Measurements from ENCODE around the gene LMAN2.

The LMAN2 gene

DNA sequence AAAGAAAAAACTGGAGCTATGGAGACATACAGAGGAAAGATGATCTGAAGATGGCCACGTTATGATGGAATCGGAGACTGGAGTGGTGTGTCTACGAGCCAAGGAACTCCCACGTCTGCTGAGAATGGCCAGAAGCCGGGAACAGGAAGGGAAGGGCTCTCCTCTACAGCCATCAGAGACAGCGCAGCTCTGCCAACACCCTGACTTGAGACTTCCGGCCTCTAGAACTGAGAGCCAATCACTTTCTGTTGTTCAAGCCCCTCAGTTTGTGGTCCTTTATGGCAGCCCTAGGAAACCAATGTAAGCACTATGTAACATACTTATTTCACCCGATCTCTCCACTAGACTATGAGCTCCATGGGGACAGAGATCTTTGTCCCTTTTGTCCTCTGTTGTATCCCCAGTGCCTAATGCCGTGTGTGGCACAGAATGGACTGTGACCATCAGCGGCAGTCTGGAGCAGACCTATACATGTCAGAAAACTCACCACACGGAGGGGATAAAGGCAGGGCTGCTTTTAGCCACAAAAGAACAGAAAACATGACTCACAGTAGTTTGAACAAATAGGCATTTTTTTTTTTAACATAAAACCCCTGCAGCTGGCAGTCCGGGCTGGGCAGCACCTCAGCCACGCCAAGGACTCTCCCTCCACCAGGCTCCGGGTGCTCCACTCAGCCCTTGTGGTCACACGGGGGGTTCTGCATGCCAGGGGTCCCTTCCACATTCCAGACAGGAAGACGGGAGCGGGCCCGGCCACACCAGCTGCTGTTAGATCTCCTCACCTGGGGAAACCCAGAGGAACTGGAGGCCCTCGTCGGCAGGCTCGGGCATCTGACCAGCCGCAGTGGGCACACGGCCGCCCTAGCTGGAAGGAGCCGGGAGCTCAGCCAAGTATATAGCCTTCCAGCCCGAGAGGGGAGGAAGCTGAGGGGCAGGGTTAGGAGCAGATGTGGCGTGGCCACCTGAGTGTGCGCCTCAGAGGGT, 23.6 kb downstream of the LMAN2 start:
- no peak for DNase-seq (ENCODE audit: low read depth)

DNA sequence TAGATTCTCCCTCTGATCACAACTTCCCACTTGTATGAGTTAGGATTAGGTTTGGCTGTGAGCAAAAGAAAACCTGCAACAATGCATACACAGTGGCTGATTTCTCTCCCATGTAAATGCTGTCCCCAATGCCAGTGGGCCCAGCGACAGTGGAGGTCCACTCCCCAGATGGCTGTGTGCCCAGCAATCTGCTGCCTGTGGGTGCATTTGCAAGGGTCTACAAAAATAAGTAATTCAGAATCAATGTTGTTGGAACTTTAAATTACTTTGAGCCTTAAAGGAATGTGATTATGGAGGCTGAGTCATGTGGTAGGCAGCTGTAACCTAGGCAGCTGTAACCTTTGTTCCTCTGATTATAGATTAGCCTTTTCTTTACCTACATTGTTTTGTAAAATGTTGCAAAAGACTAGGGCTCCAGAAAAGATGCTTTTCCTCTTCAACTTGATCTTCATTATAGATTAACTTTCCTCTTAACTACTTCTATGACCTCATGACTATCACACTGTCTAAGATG, 25.5 kb downstream of the LMAN2 start:
- no peak for DNase-seq (ENCODE audit: low read depth)

DNA sequence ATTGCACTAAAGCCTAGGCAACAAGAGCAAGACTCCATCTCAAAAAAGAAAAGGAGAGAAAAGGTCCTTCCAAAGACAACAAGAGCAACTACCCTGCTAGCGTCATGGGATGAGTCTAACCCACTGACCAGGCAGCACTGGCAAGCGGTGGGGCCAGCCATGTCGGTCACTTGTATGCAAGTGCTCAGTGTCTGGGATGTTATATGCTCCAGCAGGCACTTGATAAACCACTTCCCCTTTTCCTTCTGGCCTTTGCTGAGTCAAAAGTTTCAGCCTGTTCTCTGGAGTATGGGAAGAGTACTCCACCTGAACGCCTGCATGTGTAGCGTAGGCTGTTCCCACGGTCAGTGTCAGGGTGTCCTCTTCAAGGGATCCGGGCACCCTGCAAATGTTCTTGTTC, 30.6 kb downstream of the LMAN2 start:
- no peak for DNase-seq (ENCODE audit: low read depth)

DNA sequence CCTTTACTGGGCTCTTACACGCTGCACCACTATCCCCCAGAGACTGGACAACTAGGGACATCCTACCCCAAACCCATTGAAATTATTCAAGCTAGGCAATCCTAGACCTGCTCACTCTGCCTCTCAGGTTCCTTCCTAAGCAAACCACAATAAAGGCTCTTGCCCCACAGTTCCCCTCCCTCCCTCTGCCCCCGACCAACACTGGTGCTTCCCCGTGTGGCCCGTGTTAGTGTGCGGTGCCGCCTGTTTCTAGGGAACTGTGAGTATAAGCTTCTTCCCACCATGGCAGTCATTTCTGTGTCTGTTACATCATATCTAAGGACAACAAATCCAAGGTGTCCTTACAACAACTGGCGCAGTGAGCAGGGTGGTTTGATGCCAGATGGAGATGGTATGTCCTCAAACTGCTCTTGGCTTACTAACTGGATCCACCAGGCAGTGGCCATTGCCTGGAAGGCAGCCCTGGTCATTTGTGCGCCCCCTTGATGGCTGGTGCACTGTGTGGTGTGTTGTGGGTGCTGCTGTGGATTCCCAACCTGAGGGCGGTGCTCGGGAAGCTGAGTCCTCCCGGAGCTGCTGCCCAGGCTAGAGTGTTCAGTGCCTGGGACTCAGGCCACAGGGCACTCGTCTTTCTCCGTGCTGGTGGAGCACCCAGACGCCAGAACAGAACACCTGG, 31.4 kb downstream of the LMAN2 start:
- DNase-seq (ENCODE audit: low read depth) = no peak

DNA sequence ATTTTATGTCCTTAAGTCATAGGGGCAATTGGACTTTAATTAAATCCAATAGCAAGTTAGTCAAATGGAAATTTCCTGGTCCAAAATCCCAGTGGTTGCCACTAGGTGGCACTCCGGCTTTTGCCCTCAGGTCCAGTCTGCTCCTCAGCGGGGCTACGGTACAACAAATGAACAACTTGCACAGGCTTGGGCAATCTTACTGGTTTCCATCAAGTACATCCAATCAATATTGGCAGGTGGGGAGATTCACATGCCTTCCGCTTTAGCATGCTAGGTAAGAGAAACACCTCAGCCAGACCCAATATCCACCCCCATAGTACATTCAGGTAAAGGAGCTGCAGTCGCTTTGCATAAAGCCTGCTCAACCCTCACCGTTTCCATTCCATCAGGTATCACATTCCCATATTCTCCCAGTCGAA, 33.5 kb downstream of the LMAN2 start:
- DNase-seq (ENCODE audit: low read depth) = peak; percentile 46

DNA sequence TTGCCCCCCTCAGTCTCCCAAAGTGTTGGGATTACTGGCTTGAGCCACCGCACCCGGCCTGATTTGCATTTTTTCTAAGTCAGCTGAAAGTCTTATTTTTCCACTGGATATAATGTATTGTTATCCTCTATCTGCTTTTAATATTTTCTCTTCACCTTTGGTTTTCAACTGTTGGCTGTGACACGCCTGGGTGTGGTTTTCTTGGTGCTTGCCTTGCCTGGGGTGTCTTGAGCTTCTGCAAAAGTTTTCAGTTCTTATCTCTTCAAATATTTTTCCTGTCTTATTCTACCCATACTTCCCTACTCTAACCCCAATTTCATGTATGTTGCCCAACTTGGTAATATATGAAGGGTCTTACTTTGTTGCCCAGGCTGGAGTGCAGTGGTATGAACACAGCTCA, 35.5 kb downstream of the LMAN2 start:
- DNase-seq (ENCODE audit: low read depth) = no peak

DNA sequence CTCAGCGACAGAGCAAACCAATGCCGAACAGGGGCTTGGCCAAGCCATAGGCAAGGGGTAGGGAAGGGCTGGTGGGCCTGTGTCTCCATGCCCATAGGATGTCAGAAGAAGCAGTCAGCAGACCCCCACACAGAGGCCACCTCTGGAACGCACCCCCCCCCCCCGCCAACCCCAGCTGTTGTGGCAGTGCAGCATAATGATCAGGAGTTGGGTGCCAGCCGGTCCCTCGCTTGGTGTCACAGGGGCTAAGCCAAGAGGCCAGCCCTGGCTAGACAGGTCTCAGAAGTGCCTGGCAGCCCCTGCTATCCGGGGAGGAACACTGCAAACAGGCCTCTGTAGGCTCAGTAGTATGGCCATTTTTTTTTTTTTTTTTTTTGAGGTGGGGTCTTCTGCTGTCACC, 36.1 kb downstream of the LMAN2 start:
- no peak for DNase-seq (ENCODE audit: low read depth)

DNA sequence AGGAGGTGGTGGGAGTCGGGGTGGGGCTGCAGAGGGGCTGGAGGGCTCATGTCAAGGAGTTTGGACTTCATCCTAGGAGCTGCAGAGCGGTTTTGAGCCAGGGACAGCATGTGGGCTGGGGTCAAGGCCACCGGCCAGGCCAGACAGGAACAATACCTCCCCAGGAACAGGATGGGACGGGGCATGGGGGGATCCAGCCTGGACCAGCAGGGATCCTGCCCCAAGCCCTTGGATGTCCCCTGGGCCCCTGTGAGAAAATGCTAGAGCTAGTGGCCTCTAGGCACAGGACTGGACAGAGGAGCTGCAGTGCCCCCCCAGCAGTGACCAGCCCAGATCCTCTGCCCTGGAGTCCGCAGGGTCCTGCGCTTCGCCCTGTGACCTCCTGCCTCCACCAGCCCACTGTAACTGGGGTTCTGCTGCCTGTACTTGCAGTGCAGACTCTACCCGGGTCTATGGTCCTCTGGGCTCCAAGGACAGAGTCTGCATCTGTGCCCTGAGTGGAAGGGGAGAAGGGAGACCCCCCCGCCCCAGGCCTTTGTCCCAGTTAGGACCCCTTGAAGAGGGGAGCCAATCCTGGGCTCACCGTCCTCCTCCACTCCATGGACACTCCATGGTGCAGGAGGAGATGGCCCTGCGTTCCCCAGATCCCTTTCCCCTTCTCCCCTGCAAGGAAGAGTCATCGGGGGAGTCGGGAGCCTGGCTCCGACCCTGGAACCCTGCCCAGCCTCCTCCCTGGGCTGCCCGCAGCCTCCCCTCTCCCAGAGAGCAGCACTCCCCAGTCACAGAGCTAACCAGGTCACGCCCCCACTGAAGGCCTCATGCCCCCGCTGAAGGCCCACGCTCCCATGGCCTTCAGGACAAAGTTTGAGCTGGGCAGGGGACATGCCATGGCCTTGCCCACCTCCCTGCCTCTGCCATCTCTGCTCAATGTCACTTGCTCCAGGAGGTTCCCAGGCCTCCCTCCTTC, 36.8 kb downstream of the LMAN2 start:
- DNase-seq (ENCODE audit: low read depth) = no peak

DNA sequence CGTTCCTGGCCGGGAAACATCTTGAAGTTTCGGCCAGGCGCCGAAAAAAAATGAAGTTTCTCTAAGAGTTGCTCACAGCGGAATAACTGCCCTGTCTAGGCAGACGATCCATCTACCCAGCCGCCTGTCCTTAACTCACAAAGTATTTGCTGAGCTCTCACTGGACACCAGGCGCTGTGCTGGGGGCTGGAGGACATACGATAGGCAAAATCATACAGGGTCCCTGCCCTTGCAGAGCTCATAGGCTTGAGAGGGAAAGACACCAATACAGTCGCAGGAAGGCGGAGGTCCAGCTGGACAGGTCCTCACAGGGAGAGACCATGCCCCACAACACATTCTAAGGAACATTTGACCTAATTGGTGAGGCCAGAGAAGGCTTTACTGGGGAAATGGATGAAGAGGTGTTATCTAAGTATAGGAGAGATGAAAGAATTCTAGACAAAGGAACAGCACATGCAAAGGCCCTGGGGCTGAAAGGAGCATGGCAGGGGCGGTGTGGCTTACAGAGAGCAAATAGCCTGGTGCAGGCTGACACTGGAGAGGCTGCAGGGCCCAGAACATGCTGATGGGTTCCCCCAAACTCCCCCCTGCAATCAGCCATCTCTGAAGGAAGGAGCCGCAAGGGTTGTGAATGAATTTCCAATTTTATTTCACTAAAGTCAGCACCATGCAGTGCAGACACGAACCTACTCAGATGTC, 37.8 kb downstream of the LMAN2 start:
- DNase-seq (ENCODE audit: low read depth) = no peak

DNA sequence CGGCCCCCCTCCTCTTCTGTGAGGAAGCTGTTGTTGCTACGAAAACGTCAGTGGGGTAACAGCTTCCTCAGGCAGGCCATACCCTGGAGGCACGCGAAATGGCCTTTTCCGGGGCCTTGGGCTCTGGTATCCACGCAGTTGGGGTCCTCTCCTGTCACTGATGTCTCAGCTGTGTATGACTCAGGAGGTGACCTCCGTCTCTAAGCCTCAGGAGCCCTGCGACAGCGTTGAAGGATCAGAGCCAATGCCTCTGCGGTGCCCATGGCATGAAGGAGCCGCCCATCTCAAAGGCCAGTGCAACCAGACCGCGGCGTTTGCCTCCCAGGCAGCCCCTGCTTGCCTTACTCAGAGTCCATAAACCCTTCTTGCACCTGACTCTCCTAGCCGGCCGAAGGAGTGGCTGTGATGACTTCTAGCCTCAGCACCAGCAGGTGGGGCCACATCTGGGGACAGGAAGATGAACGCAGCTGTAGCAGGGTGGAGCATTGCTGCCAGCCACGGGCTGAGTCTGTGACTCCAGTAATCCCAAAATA, 38.8 kb downstream of the LMAN2 start:
- no peak for DNase-seq (ENCODE audit: low read depth)

DNA sequence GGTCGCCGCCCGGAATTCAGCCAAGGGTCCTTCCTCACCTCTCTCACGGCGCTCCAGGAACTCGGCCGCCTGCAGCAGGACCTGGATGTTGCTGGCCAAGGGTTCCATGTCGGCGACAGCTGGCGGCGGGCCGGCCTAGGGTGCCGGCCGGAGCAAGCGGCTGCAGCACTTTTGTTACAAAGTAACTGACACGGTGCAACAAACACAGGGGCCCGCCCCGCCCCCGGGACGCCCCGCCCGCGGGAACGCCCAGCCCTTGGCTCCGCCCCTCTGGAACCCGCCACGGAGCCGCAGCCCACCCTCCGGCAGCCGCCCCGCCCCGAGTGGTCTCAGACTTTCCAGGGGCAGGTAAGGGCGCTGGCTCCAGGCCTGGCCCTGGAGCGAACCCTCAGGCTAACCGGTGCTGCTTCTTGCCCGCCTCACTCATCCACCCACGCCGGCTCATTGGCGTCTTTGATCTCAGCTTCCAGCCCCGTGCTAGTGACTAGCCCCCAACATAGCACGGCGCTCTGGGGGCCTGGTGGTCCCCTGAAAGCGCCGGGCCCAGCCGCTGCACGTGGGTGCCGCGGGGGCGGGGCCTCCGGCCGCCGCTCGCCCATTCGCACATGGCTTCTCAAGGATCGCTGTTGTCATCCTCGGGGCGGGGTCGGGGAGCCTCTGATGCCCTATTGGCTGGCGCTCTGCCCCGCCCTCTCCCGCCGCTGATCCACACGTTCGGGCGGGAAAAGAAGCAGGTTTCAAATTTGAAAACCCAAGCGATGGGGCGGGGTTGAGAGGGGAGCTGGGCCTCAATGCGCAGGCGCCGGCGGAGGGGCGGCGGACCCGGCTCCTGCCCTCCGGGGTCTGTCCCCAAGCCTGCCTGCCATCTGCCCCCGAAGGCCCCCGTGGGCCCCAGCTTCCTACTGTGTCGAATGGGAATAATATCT, 39.5 kb downstream of the LMAN2 start, which contains the start of gene MXD3:
MXD3 (minus strand) TSS at position 176 of the 926 bp plus-strand sequence; CDS start at position 108, 68 bp downstream.
- DNase-seq (ENCODE audit: low read depth) = peak; percentile 81

DNA sequence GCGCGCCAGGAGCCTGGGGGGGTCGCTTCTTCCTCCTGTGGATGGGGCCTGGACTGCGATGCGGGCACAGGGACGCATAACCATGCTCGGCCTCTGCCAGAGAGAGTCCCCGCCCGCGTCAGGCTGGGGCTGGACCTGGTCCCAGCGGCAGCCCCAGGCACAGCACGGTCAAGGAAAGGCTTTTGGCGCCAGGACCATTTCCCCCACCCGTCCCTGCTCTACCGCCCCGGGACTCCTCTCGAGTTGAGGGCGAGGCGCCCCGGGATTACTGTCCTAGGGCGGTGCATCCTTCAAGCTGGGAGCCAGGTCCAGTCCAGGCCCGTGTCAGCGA, 40.1 kb downstream of the LMAN2 start:
- no peak for DNase-seq (ENCODE audit: low read depth)

DNA sequence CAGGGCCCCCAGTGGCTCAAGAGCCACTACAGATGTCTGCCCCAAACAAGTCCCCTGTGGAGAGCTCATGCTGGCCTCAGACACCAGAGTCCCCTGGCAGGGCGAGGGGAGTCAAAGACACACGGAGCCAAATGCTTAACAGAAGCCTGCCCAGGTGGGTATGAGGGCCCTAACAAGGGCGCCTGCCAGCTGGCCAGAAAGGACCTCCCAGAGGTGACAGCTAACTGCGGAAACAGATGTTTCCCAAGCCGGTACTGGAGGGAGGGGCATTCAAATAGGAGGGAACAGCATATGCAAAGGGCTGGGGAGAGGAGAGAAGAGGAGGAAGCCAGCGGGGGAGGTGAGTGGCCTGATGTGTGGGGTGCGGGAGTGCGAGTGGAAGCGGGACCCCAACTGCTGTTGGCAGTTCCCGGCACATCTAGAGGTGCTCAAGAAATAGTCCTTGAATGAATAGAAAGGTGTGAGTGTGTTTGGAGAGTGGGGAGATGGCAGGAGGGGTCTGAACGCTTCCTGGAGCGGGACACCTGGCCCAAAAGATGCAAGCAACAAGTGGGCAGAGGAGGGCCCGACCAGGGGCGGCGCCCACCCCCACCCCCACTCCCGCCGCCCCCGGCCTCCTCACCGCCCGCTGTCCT, 40.6 kb downstream of the LMAN2 start:
- no peak for DNase-seq (ENCODE audit: low read depth)

DNA sequence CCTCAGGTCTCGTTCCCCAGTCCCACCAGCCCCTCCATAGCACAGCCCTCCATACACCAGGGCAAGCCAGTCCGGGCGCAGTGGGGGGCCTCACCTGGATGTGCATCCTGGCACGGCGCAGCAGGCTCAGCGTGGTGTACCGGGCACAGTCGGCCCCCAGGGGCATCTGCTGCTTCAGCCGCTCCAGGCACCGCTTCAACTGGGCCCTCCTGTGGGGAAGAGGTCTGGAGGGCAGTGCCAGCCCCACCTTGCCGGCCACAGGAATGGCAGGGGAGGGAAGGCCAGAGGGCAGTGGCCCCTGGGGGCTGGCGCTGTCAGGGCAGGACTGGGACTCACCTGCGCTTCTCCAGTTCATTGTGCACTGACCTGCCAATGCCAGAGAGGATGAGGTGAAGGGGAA, 41.1 kb downstream of the LMAN2 start:
- no peak for DNase-seq (ENCODE audit: low read depth)

DNA sequence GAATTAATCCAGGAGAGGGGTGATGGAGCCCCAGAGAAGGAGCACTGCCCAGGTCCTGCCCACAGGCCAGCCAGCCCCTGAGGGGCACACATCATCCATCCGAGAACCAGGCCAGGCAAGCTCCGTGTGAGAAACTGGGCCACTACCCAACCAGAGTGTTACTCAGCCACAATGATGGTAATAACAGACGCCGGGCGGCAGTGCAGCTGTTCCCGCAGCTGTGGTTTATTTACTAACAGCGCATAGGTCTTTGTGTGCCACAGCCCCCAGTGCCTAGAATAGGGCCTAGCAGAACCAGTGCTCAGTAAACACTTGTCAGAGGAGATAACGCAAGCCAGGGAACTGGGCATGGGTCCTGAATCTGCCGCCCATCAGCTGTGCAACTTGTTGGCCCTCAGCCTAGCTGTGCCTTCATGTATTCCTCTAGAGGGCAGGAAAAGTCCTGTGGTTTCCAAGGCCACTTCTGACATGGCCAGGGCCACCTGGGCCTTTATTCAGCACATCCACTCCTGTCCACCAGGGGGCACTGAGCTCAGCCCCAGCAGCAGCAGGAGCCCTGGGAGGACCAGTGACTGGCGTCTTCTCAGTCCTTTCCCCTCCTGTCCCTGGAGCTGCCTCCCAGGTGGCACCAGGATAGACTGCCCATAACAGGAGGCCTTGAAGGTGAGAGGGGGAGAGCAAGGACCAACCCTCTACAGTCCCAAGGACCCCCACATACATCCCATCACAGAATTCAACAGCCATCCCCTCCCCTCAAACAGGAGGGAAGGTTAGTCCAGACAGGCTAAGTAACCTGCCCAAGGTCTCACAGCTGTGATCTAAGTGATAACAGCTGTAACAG, 41.9 kb downstream of the LMAN2 start:
- DNase-seq (ENCODE audit: low read depth) = no peak

DNA sequence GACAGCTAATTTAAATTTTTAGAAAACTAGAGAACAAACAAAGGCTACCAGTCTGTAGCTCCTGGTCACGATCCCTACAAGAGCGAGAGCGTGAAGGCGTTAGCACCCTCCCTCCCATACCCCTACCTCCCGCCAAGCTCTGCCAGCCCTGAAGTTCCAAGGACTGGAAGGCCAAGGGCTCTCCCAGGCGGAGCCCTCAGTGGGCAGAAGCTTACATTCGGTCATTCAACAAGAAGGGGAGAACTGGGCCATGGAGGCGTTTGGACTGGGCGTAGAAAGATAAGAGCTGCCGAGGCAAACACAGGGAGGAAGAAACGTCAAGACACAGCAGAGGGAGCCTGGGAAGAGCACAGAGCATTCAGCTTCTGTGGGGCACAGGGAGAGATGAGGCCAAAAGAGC, 42.7 kb downstream of the LMAN2 start:
- no peak for DNase-seq (ENCODE audit: low read depth)

DNA sequence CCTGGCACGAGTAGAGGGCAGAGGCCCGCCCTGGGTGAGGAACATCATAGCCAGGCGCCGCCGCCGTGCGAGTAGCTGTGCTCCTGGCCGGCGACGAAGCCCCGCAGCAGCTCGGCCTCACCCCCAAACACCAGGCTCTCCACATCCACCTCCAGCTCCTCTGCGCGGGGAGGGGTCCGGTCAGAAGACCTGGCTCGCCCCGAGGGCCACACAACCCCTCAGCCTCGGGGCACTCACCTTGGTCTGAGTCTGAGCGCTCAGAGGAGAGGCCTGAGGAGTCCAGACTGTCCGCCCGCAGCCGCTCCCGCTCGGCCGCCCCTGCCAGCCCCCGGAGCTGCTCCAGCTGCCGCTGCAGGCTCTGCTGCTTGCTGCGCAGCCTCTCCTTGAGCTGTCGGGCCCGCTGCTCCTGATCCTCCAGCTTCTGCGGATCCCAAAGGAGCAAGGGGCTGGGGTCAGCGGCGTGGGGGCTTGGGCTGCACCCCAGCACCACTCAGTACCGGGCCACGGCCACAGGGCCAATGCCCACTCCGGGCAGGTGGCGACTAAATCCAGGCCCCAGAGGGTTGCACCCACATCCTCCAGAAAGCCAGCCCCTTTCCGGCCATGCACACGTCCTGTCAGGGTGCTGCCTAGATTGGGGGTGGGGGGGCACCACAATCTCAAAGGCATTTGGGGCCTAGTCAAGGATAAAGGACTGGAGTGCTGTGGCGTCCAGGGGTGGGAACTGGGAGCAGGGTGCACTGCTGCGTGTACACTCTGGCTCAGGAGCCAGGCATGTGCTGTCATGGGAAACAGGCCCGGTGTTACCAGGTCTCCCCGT, 43.7 kb downstream of the LMAN2 start:
- DNase-seq (ENCODE audit: low read depth) = no peak
